Uterus (tissue), 2 donors: ENCODE measurements around the gene ACKR3.

Experiments
- CTCF ChIP-seq, 4 experiments: fragments of 200-600 bp in 2 of 4; fragments of 450-650 bp in 2 of 4; sonication (generic) in 2 of 4; IDR thresholded peaks; one replicate each; pipeline ENCODE4 v1.5.1; 2016 to 2019; ENCODE audit warnings: antibody characterized with exemption in 4 of 4, mild to moderate bottlenecking in 2 of 4, moderate library complexity in 1 of 4
- POLR2A ChIP-seq, 2 donors: fragments of 450-650 bp; IDR thresholded peaks; one replicate each; pipeline ENCODE4 v1.6.1; 2016; ENCODE audit warnings: antibody characterized with exemption in 2 of 2, mild to moderate bottlenecking in 1 of 2, moderate library complexity in 1 of 2

- no peak for TF ChIP-seq CTCF (IDR thresholded peaks at IDR 0.05)
- TF ChIP-seq POLR2A (IDR thresholded peaks at IDR 0.05), result no peak
These were observed 25.3 kb upstream of the ACKR3 start for GRCh38 chr2:236544362-236544761.
